ENCODE measurements around the gene DMBT1.

The DMBT1 gene

GRCh38 chr10:122560279-122560804 is at the start of gene DMBT1:
DMBT1 (plus strand) TSS chr10:122560754; CDS start chr10:122560771, 17 bp downstream.
- no peak for DNase-seq

- DNase-seq = no peak
Observed at GRCh38 chr10:122513053-122513452, 47.5 kb upstream of the DMBT1 start.

- DNase-seq = no peak
Observed at GRCh38 chr10:122514045-122514840, 46.3 kb upstream of the DMBT1 start.

GRCh38 chr10:122515022-122515424 is 45.5 kb upstream of the DMBT1 start:
- DNase-seq = no peak

GRCh38 chr10:122515588-122516231 is 44.8 kb upstream of the DMBT1 start:
- no peak for DNase-seq

- no peak for DNase-seq
Observed at GRCh38 chr10:122516734-122517133, 43.8 kb upstream of the DMBT1 start.

- no peak for DNase-seq
Observed at GRCh38 chr10:122519144-122519543, 41.4 kb upstream of the DMBT1 start.

- DNase-seq = no peak
Observed at GRCh38 chr10:122519873-122520272, 40.7 kb upstream of the DMBT1 start.

- DNase-seq = no peak
Observed at GRCh38 chr10:122521011-122521410, 39.5 kb upstream of the DMBT1 start.

GRCh38 chr10:122524811-122525210 is 35.7 kb upstream of the DMBT1 start:
- no peak for DNase-seq

- DNase-seq = peak; percentile 18
Observed at GRCh38 chr10:122525788-122526187, 34.8 kb upstream of the DMBT1 start.

GRCh38 chr10:122526892-122527291 is 33.7 kb upstream of the DMBT1 start:
- DNase-seq = no peak

- no peak for DNase-seq
Observed at GRCh38 chr10:122530177-122530576, 30.4 kb upstream of the DMBT1 start.

- DNase-seq = no peak
Observed at GRCh38 chr10:122531261-122531660, 29.3 kb upstream of the DMBT1 start.

- no peak for DNase-seq
Observed at GRCh38 chr10:122531939-122532338, 28.6 kb upstream of the DMBT1 start.

GRCh38 chr10:122532601-122533296 is 27.8 kb upstream of the DMBT1 start:
- no peak for DNase-seq

- no peak for DNase-seq
Observed at GRCh38 chr10:122537545-122537944, 23.0 kb upstream of the DMBT1 start.

GRCh38 chr10:122541541-122542002 is 19.0 kb upstream of the DMBT1 start:
- DNase-seq = peak; percentile 79

- DNase-seq = no peak
Observed at GRCh38 chr10:122543676-122544445, 16.7 kb upstream of the DMBT1 start.

- no peak for DNase-seq
Observed at GRCh38 chr10:122544493-122544892, 16.1 kb upstream of the DMBT1 start.

- no peak for DNase-seq
Observed at GRCh38 chr10:122546242-122546641, 14.3 kb upstream of the DMBT1 start.

GRCh38 chr10:122548407-122549085 is 12.0 kb upstream of the DMBT1 start:
- no peak for DNase-seq

Data from hematopoietic multipotent progenitor cell treated with erythropoietin and hydrocortisone succinate and interleukin-3 and kit ligand, for 8 days (in vitro differentiated cells).